Muscle layer of colon (tissue), 2 donors: Measurements from ENCODE around the gene CT47C1.
"Not testable (repeated sequence)": the region's sequence is repeated elsewhere in the genome, so short reads cannot be mapped to it uniquely, and the experiment has no call there.

Experiments
- H3K27ac ChIP-seq: one replicate; pipeline ENCODE4 v1.7.0; 2013; ENCODE audit warnings: low read depth, mild to moderate bottlenecking, low read length, moderate library complexity
- H3K27me3 ChIP-seq, 2 donors: one replicate each; pipeline ENCODE4 v1.7.0; 2013; ENCODE audit warnings: low read length in 2 of 2, mild to moderate bottlenecking in 2 of 2; ENCODE audit not compliant: insufficient read depth in 2 of 2, control insufficient read depth in 1 of 2
- H3K36me3 ChIP-seq: one replicate; pipeline ENCODE4 v1.7.0; 2013; ENCODE audit warnings: mild to moderate bottlenecking, low read length; ENCODE audit not compliant: insufficient read depth
- H3K4me1 ChIP-seq: one replicate; pipeline ENCODE4 v1.7.0; 2013; ENCODE audit warnings: mild to moderate bottlenecking, low read length; ENCODE audit not compliant: insufficient read depth
- H3K4me3 ChIP-seq, 2 donors: one replicate each; pipeline ENCODE4 v1.7.0; 2013; ENCODE audit warnings: low read length in 2 of 2, low read depth in 1 of 2, mild to moderate bottlenecking in 1 of 2, moderate library complexity in 1 of 2
- H3K9ac ChIP-seq: one replicate; pipeline ENCODE4 v1.7.0; 2013; ENCODE audit warnings: low read length
- H3K9me3 ChIP-seq: one replicate; pipeline ENCODE4 v1.7.0; 2013; ENCODE audit warnings: mild to moderate bottlenecking, low read length
- donor health status: abdominal sarcoma.
- donor health status: Adenocarcinoma of cecum.

CT47C1 gene

GRCh38 chrX:119072744-119073143 is at the start of gene CT47C1:
Gene CT47C1, plus strand, starts transcription at chrX:119072993. Its CDS starts 233 bp downstream, at chrX:119073226.
- H3K36me3 ChIP-seq = no peaks in the 10 kb centered on the region
- H3K9me3 ChIP-seq = peaks cover 4% of the 10 kb centered on the region
- H3K4me3 ChIP-seq = no peak within 1 kb of the TSS
- no peak within 1 kb of the TSS for H3K27ac ChIP-seq
- no peaks in the 10 kb centered on the region for H3K4me1 ChIP-seq
- H3K9ac ChIP-seq = no peak within 1 kb of the TSS
- H3K27me3 ChIP-seq = peaks cover 0 to under 1% of the 10 kb centered on the region in 2 donors

DNA sequence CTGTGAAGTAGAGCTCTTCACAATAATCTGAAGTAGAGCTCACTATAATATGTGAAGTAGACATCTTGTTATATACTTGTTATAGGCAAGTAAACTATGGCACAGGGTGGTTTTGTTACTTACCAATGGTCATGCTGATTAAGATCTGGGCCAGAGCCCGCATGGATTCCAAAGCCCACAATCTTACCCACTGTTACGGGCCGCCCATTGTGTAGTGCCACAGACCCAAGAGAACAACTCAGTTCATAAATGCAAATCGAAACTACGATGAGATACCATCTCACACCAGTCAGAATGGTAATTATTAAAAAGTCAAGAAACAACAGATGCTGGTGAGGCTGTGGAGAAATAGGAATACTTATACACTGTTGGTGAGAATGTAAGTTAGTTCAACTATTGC is 46.9 kb upstream of the CT47C1 start:
- H3K27me3 ChIP-seq = no peaks in the 10 kb centered on the region
- no peaks in the 10 kb centered on the region for H3K4me1 ChIP-seq
- H3K9me3 ChIP-seq = no peaks in the 10 kb centered on the region
- H3K4me3 ChIP-seq = no peak overlapping the region
- H3K27ac ChIP-seq = no peak overlapping the region
- H3K36me3 ChIP-seq = no peaks in the 10 kb centered on the region
- no peak overlapping the region for H3K9ac ChIP-seq

GRCh38 chrX:119026344-119026743 is 46.4 kb upstream of the CT47C1 start:
- not testable (repeated sequence) for H3K36me3 ChIP-seq, H3K9ac ChIP-seq, H3K9me3 ChIP-seq, H3K27me3 ChIP-seq, H3K4me3 ChIP-seq, H3K4me1 ChIP-seq, H3K27ac ChIP-seq

DNA sequence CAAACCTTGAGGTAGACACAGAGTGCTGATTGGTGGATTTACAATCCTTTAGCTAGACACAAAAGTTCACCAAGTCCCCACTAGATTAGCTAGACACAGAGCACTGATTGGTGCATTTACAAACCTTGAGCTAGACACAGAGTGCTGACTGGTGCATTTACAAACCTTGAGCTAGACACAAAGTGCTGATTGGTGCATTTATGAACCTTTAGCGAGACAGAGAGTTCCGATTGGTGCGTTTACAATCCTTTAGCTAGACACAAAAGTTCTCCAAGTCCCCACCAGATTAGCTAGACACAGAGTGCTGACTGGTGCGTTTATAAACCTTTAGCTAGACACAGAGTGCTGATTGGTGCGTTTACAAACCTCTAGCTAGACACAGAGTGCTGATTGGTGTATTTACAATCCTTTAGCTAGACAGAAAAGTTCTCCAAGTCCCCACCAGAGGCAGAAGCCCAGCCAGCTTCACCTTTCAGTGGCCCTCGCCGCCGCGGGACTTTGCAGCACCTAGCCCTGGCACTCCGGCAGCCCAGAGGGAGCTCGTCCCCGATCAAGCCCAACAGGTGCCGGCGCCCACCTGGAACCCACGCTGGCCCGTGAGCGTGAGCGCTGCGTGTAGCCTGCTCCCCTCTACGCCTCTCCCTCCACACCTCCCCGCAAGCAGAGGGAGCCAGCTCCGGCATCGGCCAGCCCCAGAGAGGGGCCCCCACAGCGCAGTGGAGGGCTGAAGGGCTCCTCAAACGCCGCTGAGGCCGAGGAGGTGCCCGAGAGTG is 44.6 kb upstream of the CT47C1 start:
- H3K4me3 ChIP-seq, H3K9ac ChIP-seq, H3K9me3 ChIP-seq, H3K36me3 ChIP-seq, H3K27me3 ChIP-seq, H3K4me1 ChIP-seq, H3K27ac ChIP-seq: not testable (repeated sequence)

GRCh38 chrX:119028733-119029330 is 44.0 kb upstream of the CT47C1 start:
- H3K27ac ChIP-seq = no peak overlapping the region
- H3K27me3 ChIP-seq = no peaks in the 10 kb centered on the region

DNA sequence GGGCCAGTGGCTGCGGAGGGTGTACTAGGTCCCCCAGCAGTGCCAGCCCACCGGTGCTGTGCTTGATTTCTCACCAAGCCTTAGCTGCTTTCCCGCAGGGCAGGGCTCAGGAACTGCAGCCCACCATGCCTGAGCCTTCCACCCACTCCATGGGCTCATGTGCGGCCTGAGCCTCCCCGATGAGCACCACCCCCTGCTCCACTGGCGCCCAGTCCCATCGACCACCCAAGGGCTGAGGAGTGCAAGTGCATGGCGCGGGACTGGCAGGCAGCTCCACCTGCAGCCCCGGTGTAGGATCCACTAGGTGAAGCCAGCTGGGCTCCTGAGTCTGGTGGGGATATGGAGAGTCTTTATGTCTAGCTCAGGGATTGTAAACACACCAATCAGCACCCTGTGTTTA is 43.1 kb upstream of the CT47C1 start:
- not testable (repeated sequence) for H3K27me3 ChIP-seq, H3K4me3 ChIP-seq, H3K27ac ChIP-seq, H3K9ac ChIP-seq, H3K9me3 ChIP-seq, H3K4me1 ChIP-seq, H3K36me3 ChIP-seq

More at GRCh38 chrX:119028733-119029330, 44.0 kb upstream of the CT47C1 start:
- Histone ChIP-seq H3K4me1 (no peaks in the 10 kb centered on the region), H3K9ac (no peak overlapping the region), H3K9me3 (no peaks in the 10 kb centered on the region), H3K36me3 (no peaks in the 10 kb centered on the region), H3K4me3 (no peak overlapping the region)

DNA sequence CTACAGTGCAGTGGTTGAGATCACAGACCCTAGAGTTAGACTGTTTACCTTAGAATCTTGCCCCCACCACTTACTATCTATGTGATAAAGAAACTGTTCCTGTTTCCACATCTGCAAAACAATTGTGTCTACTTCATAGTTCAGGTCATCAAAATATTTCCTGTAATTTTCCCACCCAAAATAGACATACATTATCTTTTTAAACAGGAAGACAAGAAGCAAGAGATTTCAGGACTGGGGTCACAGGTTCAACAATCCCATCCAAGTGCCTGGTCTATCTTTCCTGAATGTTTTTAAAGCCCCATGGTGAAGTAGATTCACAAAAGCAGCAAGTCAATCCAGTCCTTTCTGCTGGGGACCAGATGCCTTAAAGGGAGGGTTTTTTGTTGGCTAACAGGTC is 41.8 kb upstream of the CT47C1 start:
- no peak overlapping the region for H3K9ac ChIP-seq
- no peak overlapping the region for H3K27ac ChIP-seq

DNA sequence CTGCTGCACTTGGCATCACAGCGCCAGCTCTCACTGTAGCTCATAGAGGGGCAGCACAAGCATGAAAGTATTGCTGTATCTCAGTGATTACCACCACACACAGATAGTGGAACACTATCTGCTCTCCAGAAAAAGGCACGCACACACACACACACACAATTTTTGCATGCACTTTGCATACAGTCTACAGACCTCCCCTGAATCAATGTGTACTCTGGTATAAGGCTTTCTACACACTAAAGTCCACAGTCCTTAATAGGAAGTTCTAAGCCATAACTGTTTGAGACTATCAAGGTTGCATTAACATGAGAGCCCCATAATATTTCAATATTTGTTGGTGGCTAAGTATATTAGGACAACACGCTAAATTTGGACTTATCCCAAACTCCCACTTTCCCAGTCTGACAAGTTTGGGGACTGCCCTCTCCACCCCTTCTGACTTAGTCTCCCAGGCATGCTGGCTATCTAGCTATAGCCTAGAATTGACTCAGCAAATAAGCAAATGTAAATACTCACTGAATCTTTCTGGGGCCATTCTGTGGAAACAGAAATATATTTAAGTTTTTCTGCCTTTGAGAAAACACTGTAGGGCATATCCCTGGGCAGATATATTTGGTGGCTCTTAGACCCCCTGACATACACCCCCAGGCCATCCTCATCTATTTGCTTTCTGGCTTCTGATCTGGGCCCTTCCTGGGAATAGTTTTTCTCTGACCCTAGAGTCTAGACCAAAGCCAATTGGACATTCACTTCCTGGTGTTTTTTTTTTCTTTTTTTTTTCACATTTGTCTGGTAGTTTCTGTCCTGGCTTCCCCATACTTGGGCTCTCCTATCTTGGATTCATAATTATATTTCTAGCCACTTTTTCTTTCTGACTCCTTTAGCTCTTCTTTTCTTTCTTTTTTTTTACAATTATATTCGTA is 36.4 kb upstream of the CT47C1 start:
- Histone ChIP-seq H3K27ac (no peak overlapping the region), H3K4me3 (no peak overlapping the region), H3K9me3 (no peaks in the 10 kb centered on the region), H3K27me3 (no peaks in the 10 kb centered on the region), H3K9ac (no peak overlapping the region), H3K36me3 (no peaks in the 10 kb centered on the region), H3K4me1 (peaks cover 10% of the 10 kb centered on the region)

More for the DNA sequence above, 41.8 kb upstream of the CT47C1 start:
- no peaks in the 10 kb centered on the region for H3K4me1 ChIP-seq
- H3K36me3 ChIP-seq = no peaks in the 10 kb centered on the region
- H3K4me3 ChIP-seq = no peak overlapping the region
- H3K9me3 ChIP-seq = no peaks in the 10 kb centered on the region
- no peaks in the 10 kb centered on the region for H3K27me3 ChIP-seq

GRCh38 chrX:119040432-119040831 is 32.4 kb upstream of the CT47C1 start:
- no peak overlapping the region for H3K27ac ChIP-seq
- no peaks in the 10 kb centered on the region for H3K9me3 ChIP-seq
- no peak overlapping the region for H3K4me3 ChIP-seq
- H3K36me3 ChIP-seq = no peaks in the 10 kb centered on the region
- no peak overlapping the region for H3K9ac ChIP-seq
- no peaks in the 10 kb centered on the region for H3K27me3 ChIP-seq
- H3K4me1 ChIP-seq = peaks cover 10% of the 10 kb centered on the region

- no peak overlapping the region for H3K4me3 ChIP-seq
- H3K4me1 ChIP-seq = peaks cover 10% of the 10 kb centered on the region
- H3K36me3 ChIP-seq = no peaks in the 10 kb centered on the region
- H3K27me3 ChIP-seq = no peaks in the 10 kb centered on the region
- H3K27ac ChIP-seq = no peak overlapping the region
- no peaks in the 10 kb centered on the region for H3K9me3 ChIP-seq
- no peak overlapping the region for H3K9ac ChIP-seq
Observed at GRCh38 chrX:119041175-119041574, 31.6 kb upstream of the CT47C1 start.

DNA sequence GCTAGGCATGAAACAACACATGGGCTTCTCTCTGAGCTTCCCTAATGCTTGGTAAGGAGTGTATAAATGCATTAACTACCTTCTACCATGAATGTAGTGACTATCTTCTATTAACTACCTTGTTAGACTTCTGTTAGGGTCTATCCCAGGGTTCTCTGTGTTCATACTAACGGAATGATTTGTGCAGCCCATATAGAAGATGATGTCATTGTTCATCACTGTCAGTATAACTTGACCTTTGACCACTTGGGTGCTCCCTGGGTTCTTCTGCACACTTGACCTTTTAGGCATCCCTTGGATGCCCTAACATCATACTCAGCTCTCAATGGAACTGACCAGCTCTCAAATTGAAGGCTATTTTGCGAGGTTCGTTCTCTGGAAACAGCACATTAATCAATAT is 30.8 kb upstream of the CT47C1 start:
- Histone ChIP-seq H3K27ac (no peak overlapping the region), H3K9ac (no peak overlapping the region), H3K4me1 (peaks cover 10% of the 10 kb centered on the region), H3K4me3 (no peak overlapping the region), H3K36me3 (no peaks in the 10 kb centered on the region), H3K9me3 (no peaks in the 10 kb centered on the region), H3K27me3 (no peaks in the 10 kb centered on the region)
